MCF 10A (cell line): ENCODE measurements around the gene TAOK2. TPM values are rescaled to one million over a fixed set of nuclear protein-coding genes. Genes with fewer than 3 reads are reported as not detected.

Experiments used
- BruUV-seq: library from RNA; stranded (reverse); fragments of 400-500 nt; replicated peaks from 2 replicates; lab custom pipeline; 2021; lab: Mats Ljungman, UMichigan
- CTCF ChIA-PET: fragments of 300-600 bp; sonication (Branson Sonifier 250); formaldehyde crosslinking; extraction: SDS; loops from one replicate; lab custom pipeline; 2021; ENCODE audit warnings: antibody characterized with exemption, inconsistent platforms; lab: Yijun Ruan, JAX
- POLR2A ChIA-PET: fragments of 300-600, 350-650 bp; sonication (Branson Sonifier 250); formaldehyde crosslinking; extraction: SDS; loops from one replicate; lab custom pipeline; 2020; ENCODE audit warnings: antibody characterized with exemption, inconsistent platforms; lab: Yijun Ruan, JAX
- DNase-seq: peaks from one replicate; pipeline ENCODE4 v3.0.0-alpha.2; 2018; ENCODE audit not compliant: unreplicated experiment
- H3K27ac Mint-ChIP-seq: one replicate; pipeline ENCODE4 v1.8.0; 2022; ENCODE audit warnings: mild to moderate bottlenecking, low read depth, mixed read lengths; ENCODE audit not compliant: unreplicated experiment
- H3K27me3 Mint-ChIP-seq: one replicate; pipeline ENCODE4 v1.8.0; 2022; ENCODE audit warnings: mixed read lengths; ENCODE audit not compliant: insufficient read depth, unreplicated experiment
- H3K36me3 Mint-ChIP-seq: one replicate; pipeline ENCODE4 v1.8.0; 2022; ENCODE audit warnings: mild to moderate bottlenecking, moderate library complexity, mixed read lengths; ENCODE audit not compliant: insufficient read depth, unreplicated experiment
- H3K4me1 Mint-ChIP-seq: one replicate; pipeline ENCODE4 v1.8.0; 2022; ENCODE audit warnings: mixed read lengths; ENCODE audit not compliant: insufficient read depth, unreplicated experiment
- H3K4me3 Mint-ChIP-seq: one replicate; pipeline ENCODE4 v1.8.0; 2022; ENCODE audit warnings: mild to moderate bottlenecking, moderate library complexity, mixed read lengths; ENCODE audit not compliant: unreplicated experiment
- H3K9me3 Mint-ChIP-seq: one replicate; pipeline ENCODE4 v1.8.0; 2022; ENCODE audit warnings: mixed read lengths; ENCODE audit not compliant: unreplicated experiment
- CTCF ChIP-seq: fragments of 200-600 bp; IDR thresholded peaks from one replicate; pipeline ENCODE4 v1.8.0; 2022; ENCODE audit warnings: antibody characterized with exemption, mild to moderate bottlenecking; ENCODE audit not compliant: unreplicated experiment
- intact Hi-C: fragments of 100-400 bp; cut with micrococcal nuclease; formaldehyde crosslinking; loops from 2 replicates; pipeline ENCODE4 v1.14.1; 2022
- total RNA-seq: library from RNA; stranded (reverse); gene quantifications from 2 replicates; pipeline ENCODE4 v1.2.3, GENCODE V29; 2022

The TAOK2 gene
- total RNA-seq, 1 experiment from 2014 or later = 29.3 TPM

GRCh38 chr16:29996766-29997250, 23.1 kb downstream of the TAOK2 start:
- ChIA-PET CTCF (interaction anchor here (0.5 to 2.7 kb wide), 7 partner anchors 36 to 301 kb away, joined by 3 to 9 read pairs (median 3); partner anchors contain the start of gene PAGR1), POLR2A (interaction anchor here (0.5 to 5.0 kb wide), 20 partner anchors 8 to 207 kb away, joined by 3 to 72 read pairs (median 4); partner anchors contain the start of genes ALDOA, ASPHD1, KCTD13 and KIF22)
- Mint-ChIP-seq H3K9me3 (no peaks in the 10 kb centered on the region), H3K4me3 (peak overlapping the region; percentile 98), H3K27me3 (no peaks in the 10 kb centered on the region), H3K27ac (peak overlapping the region; percentile 95), H3K4me1 (peaks cover 11% of the 10 kb centered on the region), H3K36me3 (peaks cover 49% of the 10 kb centered on the region)
- no peak for DNase-seq
- no TSS peak for BruUV-seq
- TF ChIP-seq CTCF = no peak
- intact Hi-C loops = loop anchor here (2.0 to 5.0 kb wide), 3 partner anchors 70 to 175 kb away; partner anchors contain the start of genes CDIPT, KCTD13 and MVP

GRCh38 chr16:29999605-30000004, 25.9 kb downstream of the TAOK2 start:
- no peak overlapping the region for H3K4me3 Mint-ChIP-seq

GRCh38 chr16:30000735-30001631, 27.3 kb downstream of the TAOK2 start:
- peaks cover 40% of the 10 kb centered on the region for H3K36me3 Mint-ChIP-seq
- no peak overlapping the region for H3K27ac Mint-ChIP-seq
- no TSS peak for BruUV-seq
- H3K4me1 Mint-ChIP-seq = no peaks in the 10 kb centered on the region
- no peak overlapping the region for H3K4me3 Mint-ChIP-seq
- intact Hi-C loops = no loop called here
- no peaks in the 10 kb centered on the region for H3K27me3 Mint-ChIP-seq
- ChIA-PET POLR2A (no interaction called here), CTCF (interaction anchor here (0.6 to 1.5 kb wide), 2 partner anchors 31 to 372 kb away, joined by 3 to 4 read pairs; no protein-coding TSS in a partner anchor)
- H3K9me3 Mint-ChIP-seq = no peaks in the 10 kb centered on the region
- DNase-seq = no peak
- no peak for TF ChIP-seq CTCF

More at GRCh38 chr16:29999605-30000004, 25.9 kb downstream of the TAOK2 start:
- Mint-ChIP-seq H3K27ac (no peak overlapping the region), H3K27me3 (no peaks in the 10 kb centered on the region), H3K4me1 (peaks cover 2% of the 10 kb centered on the region), H3K36me3 (peaks cover 45% of the 10 kb centered on the region), H3K9me3 (no peaks in the 10 kb centered on the region)
- BruUV-seq = no TSS peak
- intact Hi-C loops = loop anchor here (5.0 kb wide), 2 partner anchors 72 to 177 kb away; partner anchors contain the start of genes KCTD13 and MVP
- CTCF ChIA-PET = interaction anchor here (1.5 kb wide), 1 partner anchor 32 kb away, joined by 3 read pairs; no protein-coding TSS in a partner anchor
- TF ChIP-seq CTCF = no peak
- POLR2A ChIA-PET = interaction anchor here (0.6 kb wide), 1 partner anchor 54 kb away, joined by 3 read pairs; no protein-coding TSS in a partner anchor
- no peak for DNase-seq
